Stimulated activated CD8-positive, alpha-beta memory T cell treated with anti-CD3 and anti-CD28 coated beads, Interleukin-15, amount 100 ng/mL, for 24 hours (primary cell): ENCODE data around the gene FNDC10.
"Not testable (repeated sequence)": the region's sequence is repeated elsewhere in the genome, so short reads cannot be mapped to it uniquely, and the experiment has no call there.

Experiments
- DNase-seq: peaks from one replicate; pipeline ENCODE4 v3.0.0-alpha.2; 2020; ENCODE audit warnings: low read depth

FNDC10 gene

DNA sequence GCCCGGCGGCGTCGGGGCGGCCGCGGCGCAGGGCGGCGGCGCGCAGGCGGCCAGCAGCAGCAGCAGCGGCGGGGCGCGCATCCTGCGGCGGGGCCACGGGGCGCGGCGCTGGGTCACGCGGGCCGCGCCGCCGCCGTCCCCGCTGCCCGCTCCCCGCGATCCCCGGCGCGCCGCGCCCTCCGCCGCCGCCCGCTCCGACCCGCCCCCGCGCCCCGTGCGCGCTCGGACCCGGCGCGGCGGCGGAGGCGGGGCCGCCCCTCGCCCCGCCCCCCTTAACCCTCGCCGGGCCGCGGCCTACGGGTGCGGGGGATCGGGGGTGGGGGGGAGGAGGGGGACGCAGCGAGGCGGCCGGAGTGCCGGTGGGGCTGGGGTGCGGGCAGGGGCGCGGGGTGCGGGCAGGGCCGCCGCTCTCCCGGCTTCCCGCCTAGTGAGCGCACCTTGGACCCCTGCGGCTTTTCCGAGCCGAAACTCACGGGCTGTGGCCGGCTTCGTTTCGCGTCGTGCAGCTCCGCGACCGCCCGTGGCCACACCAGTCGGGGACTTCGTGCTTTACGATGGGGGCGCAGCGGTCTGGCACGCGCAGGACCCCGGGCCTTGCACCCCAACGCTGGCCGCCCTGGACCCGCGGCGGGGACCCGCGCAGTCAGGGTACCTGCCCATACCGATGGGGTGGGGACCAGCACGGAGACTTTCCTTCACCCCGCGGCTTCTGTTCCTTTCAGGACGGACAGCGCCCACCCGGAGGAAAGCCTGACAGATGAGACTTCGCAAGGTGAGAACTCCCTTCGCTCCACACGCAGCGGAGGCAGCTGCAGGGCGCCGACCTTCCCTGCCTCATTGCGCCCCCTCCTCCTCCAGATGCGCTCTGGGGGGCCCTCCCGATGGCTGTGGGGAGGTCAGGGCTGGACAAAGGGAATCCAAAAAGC is at the start of gene FNDC10:
FNDC10 (minus strand) TSS at position 201 of the 926 bp plus-strand sequence; CDS start at position 81, 120 bp downstream.
- DNase-seq: no peak

DNA sequence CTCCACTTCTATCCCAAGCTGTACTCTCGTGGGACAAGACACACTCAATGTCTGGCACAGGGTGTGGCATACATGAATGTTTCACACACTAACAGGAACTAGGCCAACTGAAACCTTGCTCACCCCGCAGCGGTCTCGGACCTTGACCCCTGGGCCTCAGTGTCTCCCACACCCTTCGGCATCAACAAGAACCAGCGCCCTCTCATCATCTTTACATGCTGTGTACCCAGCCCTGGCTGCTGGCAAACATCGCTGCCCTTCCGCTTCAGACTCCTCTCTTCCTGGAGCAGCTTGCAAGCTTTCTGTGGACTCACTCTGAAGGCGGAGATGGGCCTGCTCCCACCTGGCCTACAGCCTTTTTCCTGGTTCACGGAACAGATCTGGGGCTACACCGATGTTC is 48.3 kb upstream of the FNDC10 start:
- not testable (repeated sequence) for DNase-seq

DNA sequence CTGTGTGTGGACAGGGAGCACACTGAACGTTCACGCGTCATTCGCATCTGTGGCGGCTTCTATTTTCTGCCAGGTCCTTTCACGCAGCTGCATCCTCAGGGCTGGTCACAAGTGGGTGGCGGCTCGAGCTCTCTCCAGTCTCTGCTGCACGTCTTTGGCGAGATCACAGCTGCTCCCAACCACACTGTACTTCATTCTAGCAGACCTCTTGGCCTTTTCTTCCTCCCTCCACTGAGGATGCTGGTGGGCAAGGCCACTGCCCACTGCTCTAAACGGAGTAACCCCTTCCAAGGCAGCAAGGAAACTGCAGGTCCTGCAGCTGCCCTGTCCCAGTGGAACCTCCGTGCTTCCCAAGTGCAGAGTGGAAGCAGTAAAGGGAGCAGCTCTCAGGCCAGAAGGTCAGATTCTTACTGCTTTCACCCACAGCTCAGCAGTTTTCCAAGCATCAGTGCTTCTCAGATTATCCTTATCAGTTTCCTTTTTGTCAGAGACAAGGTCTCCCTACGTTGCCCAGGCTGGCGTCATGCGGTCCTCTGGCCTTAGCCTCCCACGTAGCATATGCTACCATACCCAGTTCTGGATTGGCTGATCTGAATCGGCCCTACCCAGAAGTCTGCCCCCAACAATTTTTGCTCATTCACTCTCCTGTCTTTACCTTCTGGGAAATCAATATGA is 47.8 kb upstream of the FNDC10 start:
- DNase-seq: not testable (repeated sequence)

DNA sequence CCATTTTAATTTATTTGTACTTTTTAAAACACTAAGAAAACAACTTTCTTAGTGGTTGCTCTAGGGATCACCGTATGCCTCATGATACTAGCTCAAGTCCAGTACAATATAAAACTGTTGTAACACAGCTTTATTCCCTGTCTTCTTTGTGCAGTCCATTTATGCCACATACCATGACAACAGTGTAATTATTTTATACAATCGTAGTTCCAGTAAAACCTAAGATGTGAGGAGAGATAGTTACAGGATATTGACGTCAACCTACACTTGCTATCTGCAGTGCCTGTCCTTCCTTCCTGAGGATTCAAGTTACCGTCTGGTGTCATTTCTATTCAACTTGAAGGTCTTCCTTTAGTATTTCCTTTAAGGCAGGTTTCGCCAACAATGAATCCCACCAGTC is 46.4 kb upstream of the FNDC10 start:
- not testable (repeated sequence) for DNase-seq

DNA sequence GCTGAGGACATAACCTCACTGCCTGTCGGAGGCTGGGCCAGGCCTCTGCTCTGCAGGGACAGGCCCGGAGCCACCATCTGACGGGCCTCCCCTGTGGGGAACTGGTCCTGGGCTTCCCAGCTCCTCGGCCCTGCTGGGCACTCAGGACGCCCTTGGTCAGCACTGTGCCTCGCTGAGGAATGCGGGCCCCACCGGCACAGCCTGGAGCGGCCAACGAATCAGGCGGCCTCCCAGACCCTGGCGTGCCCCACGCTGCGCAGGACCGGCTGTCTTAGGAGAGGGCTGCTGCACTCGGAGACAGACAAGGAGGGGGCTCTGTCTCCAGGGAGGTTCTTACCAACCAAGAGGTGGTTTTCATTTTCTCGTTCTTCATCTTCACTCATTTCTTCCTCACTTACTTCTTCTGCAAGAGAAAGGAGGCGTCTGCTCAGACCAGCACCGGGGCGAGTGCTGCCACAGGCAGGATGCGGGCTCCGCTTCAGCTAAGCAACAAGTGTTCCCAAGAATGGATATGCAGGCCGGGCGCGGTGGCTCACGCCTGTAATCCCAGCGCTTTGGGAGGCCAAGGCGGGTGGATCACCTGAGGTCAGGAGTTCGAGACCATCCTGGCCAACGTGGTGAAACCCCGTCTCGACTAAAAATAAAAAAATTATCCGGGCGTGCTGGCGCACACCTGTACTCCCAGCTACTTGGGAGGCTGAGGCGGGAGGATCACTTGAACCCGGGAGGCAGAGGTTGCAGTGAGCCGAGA is 41.0 kb upstream of the FNDC10 start:
- not testable (repeated sequence) for DNase-seq

DNA sequence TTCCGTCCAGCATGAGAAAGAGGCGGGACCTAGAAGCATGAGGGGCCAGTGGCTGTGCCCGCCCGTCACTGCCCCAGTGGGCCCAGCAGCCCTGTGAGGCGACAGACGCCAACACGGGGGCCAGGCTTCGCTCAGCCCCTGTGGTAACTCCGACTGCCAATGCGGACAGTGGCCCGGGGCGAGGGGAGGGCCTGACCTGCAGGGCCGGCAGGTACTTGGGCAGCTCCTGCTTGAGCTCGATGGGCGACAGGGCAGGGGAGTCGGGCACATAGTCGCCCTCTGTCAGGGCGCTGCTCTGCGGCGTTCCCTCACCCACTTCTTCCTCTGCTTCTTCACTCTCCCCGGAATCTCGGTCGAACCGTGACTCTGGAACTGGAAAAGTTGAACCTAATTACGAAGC is 40.1 kb upstream of the FNDC10 start:
- DNase-seq: not testable (repeated sequence)

DNA sequence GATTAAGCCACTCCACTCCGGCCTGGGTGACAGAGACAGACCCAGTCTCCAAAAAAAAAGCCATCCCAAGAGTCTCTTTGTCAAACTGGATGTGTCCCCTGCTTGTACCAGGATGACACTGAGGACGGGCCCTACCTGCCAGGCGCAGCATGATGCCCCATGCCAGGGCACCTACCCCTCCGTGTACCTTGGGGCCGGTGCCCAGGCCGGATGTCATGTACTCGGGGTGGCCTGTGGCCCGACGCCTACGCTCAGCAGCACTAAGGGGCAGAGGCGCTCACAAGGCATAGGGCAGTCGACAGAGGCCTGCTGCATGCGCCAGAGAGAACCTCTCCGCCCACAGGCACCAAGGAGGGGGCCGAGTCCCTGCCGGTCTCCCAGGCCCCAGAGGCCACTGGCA is 39.4 kb upstream of the FNDC10 start:
- DNase-seq: not testable (repeated sequence)

DNA sequence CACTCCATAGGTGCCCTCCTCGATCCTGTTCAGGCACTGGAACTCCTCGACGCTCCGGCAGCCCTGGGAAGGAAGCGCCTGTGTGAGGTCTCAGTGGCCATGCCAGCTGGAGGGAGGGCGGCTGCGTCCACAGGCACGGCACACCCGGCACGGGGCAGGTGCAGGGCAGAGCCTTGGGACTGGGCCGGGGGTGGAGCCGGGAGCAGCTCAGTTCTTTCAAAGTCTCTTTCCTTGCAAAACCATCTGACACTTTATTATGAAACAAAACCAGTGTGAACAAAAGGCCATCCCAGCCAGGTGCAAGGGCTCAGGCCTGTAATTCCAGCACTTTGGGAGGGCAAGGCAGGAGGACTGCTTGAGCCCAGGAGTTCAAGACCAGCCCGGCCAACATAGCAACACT is 38.6 kb upstream of the FNDC10 start:
- DNase-seq: not testable (repeated sequence)

DNA sequence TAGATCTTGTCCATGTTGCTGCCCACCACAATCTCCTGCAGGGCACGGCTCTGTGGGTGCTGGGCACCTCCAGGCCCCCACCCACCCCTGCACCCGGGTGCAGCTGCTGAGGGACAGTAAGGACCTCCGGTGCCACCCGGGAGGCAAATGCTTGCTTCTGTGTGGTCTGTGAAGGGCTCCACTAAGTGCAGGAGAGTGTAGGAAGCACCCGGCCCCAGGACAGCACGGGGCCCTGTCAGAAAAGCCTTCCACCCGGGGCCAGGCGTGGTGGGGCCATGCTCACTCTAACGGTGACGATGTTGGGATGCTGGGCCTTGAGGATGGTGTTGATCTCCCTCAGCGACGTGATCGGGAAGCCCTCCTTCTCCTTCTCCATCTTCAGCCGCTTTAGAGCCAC is 37.5 kb upstream of the FNDC10 start:
- not testable (repeated sequence) for DNase-seq

DNA sequence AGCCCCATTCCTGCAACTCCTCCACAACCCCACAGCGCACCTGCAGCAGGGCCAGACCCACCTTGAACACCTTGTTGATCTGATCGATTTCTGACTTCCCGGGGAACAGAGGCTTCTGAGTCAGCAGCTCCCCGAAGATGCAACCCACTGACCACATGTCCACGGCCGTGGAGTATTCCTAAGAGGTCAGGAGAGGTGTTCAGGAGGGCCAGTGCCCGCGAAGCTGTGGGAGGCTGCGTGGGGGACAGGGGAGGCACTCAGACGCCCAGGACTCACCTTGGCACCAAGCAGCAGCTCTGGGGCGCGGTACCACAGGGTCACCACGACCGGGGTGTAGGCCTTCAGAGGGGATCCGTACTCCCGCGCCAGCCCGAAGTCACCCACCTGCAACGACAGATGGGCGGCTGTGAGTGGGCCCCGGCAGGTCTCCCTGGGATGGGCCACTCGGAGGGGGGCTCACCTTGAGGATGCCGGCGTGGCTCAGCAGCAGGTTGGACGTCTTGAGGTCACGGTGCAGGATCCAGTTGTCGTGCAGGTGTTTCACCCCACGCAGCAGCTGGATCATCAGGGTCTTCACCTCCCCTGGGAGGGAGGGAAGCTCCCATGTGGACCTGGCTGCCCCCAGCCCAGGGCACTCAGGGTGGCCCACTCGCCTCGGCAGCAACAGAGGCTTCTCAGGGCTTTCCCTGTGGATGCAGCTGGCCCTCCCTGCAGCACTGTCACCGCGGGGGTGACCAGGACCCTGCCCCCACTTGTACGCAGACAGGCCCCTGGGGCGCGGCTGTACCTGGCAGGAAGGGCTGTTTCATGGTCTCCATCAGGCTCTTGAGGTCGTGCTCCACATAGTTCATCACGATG is 36.9 kb upstream of the FNDC10 start:
- not testable (repeated sequence) for DNase-seq

DNA sequence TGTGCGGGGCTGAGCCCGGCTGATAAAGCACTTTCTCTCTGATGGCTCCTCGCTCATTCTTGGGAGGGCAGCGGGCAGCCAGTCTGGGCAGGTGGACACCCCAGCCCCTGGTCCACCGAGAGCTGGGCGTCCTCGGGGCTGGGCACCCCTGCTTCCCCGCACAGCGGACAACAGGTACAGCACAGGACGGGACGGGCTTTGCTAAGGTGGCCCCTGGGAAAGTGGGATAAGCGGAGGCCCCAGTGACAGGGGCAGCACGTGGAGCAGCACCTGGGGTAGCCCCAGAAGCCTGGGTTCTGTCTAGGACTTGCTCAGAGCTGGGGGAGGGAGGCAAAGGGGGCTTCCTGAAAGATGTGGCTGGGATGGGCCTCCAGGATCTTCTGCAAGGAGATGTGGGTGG is 34.7 kb upstream of the FNDC10 start:
- not testable (repeated sequence) for DNase-seq

DNA sequence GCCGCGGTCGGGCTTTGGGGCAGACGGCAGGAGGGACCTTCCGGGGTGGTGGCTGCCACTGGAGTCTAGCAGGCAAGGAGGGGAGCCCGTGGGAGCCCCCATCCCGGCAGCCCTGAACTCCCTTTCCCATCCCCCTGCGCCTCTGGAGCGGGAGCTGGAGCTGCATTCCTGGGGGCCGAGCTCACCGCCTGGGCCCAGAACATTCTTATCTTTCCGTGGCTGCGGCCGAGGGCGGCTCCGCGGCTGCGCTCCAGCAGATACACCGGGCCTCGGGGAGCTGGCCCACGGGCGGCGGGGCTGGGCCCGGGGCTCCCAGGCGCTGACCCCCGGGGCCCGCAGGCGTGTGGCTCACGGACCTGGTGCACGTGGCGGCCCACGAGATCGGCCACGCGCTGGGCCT is 33.5 kb upstream of the FNDC10 start:
- DNase-seq: not testable (repeated sequence)

DNA sequence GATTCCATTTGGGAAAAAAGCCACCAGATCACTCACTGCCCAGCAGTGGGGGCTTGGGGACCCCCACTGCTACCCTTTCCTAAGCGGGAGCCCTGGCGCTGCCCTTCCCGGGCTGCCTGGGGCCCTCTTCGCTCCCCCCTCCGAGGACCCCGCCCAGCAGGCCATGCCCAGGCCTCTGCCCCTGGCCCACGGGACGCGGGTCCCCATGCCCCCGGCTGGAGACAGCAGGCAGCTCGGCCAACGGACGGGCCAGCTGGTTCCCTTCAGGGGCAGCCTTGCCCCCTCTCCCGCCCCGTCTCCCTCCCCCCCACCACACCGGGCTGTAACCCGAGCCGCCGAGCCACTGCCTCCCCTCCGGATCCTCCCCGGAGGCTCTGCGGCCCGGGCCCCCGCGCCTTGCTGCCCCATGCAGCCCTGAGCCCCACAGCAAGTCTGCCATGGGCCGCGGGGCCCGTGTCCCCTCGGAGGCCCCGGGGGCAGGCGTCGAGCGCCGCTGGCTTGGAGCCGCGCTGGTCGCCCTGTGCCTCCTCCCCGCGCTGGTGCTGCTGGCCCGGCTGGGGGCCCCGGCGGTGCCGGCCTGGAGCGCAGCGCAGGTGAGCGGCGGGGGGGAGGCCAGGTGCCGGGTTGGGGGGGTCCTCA is 32.0 kb upstream of the FNDC10 start, which contains the start of gene MMP23B:
MMP23B (plus strand) TSS at position 392 of the 639 bp plus-strand sequence; CDS start at position 438, 46 bp downstream.
- DNase-seq: no peak

DNA sequence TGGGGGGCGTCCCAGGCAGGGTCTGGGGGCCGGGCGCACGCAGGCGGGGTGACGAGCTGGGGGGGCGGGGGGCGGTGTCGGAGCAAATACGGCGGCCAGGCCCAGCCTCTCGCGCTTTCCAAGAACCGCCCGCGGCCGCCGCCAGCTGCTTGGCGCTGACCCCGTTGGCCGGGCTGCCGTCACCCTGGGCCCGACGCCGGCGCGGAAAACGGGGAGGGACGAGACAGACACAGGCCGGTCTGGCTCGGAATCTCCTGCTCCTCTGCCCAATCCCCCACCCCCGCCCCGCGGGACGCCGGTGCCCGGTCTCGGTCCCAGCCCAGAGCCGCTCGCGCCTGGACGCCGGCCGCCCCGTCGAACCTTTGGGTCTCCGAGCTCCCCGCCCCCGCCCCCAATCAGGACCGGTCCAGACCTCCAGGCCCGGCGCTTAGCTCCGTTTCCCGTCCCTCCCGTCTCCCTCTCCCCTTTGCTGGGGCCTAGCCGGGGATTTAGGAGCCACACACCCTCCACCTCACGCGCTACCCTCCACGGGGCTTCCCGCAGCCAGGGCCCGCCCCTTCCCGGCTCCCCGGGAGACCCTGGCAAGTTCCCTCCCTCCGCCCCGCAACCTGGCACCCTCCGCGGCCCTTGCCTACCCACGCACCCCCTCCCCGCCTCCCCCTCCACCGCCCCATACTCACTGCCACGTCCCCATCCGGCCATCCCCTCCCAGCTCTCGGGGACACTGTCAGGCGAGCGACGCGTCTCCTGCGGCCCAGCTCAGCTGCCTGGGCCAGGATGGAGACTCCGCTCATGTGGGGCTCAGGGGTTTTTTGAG is 31.2 kb upstream of the FNDC10 start:
- DNase-seq: no peak

DNA sequence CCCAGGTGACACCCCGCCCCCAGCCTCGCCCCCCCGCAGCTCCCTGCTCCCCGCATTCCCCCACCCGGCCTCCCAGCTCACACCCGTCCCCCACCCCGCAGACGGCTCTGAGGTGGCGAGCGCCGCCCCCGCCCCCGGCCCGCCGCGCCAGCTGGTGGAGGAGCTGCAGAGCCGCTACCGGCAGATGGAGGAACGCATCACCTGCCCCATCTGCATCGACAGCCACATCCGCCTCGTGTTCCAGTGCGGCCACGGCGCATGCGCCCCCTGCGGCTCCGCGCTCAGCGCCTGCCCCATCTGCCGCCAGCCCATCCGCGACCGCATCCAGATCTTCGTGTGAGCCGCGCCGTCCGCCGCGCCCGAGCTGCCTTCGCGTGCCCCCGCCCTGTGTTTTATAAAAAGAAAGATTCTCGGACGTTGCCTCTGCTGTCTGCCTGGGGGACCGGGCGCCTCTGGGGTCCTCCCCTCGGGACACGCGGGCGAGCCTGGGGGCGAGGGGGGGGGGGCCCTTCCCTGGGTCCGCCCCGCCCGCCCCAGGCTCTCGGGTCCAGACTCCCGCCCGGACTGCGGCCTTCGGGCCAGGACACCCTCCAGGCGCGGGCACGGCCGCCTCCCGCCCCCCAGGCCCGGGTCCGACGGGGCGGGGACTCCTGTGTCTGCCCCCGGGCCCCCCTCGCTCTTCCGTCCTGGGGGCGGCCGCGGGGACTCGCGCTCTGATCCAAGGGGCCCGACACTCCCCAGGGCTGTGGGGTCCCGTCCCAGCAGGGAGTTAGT is 30.4 kb upstream of the FNDC10 start:
- DNase-seq: peak; percentile 81

DNA sequence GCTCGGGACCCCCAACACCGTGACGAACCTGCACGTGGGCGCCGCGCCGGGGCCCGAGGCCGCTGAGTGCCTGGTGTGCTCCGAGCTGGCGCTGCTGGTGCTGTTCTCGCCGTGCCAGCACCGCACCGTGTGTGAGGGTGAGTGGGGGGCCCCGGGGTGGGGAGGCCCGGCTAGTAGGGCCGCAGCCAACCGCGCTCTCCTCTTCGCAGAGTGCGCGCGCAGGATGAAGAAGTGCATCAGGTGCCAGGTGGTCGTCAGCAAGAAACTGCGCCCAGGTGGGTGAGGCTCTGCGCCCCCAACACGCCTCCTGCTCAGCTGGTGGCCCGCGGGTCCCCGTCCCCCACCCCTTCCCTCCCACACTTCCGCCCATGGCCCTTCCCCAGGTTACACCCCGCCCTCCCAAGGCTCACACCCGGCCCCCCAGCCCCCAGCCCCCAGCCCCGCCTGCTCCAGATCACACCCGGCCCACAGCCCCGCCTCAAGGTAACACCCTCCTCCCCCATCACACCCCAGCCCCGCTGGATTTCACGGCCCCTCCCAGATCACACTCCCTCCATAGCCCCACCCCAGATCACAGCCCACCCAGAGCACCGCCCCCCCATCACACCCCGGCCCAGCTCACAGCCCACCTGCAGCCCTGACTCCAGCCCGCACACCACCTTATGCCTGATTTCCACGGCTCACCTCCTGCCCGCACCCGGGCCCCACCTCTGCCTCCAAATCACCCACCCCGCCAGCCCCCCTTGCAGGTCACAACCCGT is 29.7 kb upstream of the FNDC10 start:
- no peak for DNase-seq

DNA sequence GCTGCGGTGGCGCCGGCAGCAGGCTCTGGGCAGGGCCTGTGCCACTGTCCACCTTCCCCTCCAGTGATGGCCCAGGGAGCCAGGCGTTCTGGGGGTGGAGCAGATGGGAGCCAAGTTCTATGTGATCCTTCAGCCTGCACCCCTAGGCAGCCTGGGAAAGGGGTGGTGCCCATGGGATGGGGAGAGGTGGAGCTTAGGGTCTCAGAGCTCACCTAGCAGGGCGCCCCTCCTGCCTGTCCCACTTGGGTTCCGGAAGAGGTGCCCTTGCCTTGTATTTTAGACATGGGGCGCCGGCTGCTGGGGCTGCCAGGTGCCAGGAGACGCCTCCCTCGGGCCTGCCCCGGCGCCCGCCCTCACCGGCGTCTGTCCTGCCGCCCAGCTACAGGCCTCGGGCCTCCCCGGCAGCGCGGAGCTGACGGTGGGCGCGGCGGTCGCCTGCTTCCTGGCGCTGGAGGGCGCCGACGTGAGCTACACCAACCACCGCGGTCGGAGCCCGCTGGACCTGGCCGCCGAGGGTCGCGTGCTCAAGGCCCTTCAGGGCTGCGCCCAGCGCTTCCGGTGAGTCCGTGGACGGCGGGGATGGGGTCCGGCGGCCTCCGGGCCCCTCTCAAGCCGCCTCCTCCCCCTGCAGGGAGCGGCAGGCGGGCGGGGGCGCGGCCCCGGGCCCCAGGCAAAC is 29.0 kb upstream of the FNDC10 start:
- no peak for DNase-seq
